Hematopoietic multipotent progenitor cell treated with erythropoietin and hydrocortisone succinate and interleukin-3 and kit ligand, for 6 days (in vitro differentiated cells): Measurements from ENCODE around the gene MMRN2.
"Not testable (repeated sequence)": the region's sequence is repeated elsewhere in the genome, so short reads cannot be mapped to it uniquely, and the experiment has no call there.

Experiments used
- DNase-seq: peaks from one replicate; pipeline ENCODE4 v3.0.0-alpha.2; 2015

Gene MMRN2

GRCh38 chr10:86938260-86938659 is 19.2 kb downstream of the MMRN2 start:
- no peak for DNase-seq

GRCh38 chr10:86937502-86938154 is 19.8 kb downstream of the MMRN2 start:
- no peak for DNase-seq

- no peak for DNase-seq
Observed at GRCh38 chr10:86936661-86937501, 20.5 kb downstream of the MMRN2 start.

GRCh38 chr10:86934162-86934711 is 23.2 kb downstream of the MMRN2 start:
- not testable (repeated sequence) for DNase-seq

GRCh38 chr10:86932674-86933073 is 24.7 kb downstream of the MMRN2 start:
- DNase-seq, result no peak

DNA sequence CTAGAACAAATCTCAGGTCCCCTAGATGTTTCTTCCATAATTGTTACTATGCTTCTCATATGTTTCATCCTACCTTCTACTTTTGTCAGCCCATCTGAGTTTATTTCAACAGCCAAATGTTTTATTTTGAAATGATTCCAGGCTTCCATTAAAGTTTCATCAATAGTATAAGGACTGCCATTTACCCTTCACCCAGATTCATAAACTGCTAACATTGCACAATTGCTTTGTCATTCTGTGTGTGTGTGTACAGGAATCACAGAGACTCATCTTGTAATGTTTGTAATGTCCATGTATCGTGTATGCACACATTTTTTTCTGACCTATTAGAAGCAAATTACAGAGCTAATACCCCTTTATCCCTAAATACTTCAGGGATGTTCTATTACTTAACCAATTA is 25.5 kb downstream of the MMRN2 start:
- no peak for DNase-seq

GRCh38 chr10:86929468-86930380 is 27.7 kb downstream of the MMRN2 start:
- DNase-seq, result no peak

- no peak for DNase-seq
Observed at GRCh38 chr10:86922553-86922961, 34.9 kb downstream of the MMRN2 start.

DNA sequence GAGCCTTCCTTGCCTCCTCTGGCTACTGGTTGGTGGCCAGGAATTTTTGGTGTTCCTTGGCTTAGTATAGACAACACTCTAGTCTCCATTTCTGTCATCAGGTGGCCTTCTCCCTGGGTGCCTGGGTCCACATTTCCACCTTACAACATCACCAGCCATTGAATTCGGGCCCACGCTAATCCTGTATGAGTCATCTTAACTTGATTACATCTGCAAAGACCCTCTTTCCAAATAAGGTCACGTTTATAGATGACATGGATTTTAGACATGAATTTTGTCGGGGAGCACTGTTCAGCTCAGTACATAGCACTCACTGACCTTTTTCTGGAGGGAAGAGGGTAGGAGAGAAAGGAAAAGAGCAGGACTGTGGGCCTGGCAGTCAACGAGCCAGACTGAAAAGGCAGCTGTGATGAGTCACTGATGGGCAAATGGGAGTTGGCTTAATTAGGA is 39.4 kb downstream of the MMRN2 start:
- no peak for DNase-seq

DNA sequence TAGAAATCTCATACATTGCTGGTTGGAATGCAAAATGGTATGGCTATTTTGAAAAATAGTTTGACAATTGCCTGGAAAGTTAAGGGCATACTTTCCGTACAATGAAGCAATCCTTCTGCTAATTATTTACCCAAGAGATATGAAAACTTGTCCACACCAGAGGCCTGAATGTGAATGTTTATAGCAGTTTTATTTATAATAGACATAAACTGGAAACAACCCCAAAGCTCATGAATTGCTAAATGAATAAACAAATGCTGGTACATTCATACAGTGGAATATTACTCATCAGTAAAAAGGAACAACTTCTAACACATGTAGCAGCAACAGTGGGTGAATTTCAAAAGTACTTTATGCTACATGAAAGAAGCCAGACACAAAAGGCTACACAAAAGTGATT is 42.7 kb downstream of the MMRN2 start:
- DNase-seq, result no peak

- DNase-seq, result no peak
Observed at GRCh38 chr10:86905429-86905828, 52.0 kb downstream of the MMRN2 start.

GRCh38 chr10:86904600-86904999 is 52.8 kb downstream of the MMRN2 start:
- no peak for DNase-seq

DNA sequence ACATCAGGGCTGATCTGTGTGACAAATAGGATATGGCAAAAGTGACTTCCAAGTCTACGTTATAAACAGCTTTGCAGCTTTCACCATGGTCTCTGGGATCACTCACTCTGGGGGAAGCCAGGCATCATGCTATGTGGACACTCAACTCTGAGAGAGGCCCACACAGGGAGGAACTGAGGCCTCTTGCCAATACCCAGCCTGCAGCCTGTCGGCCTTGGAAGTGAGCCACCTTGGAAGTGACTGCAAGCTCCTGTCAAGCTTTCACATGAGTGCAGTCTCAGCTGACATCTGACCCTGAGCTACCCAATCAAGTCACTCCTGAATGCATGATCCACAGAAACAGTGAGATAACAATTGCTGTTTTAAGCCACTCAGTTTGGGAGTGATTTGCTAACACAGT is 56.5 kb downstream of the MMRN2 start:
- peak; percentile 2 for DNase-seq

DNA sequence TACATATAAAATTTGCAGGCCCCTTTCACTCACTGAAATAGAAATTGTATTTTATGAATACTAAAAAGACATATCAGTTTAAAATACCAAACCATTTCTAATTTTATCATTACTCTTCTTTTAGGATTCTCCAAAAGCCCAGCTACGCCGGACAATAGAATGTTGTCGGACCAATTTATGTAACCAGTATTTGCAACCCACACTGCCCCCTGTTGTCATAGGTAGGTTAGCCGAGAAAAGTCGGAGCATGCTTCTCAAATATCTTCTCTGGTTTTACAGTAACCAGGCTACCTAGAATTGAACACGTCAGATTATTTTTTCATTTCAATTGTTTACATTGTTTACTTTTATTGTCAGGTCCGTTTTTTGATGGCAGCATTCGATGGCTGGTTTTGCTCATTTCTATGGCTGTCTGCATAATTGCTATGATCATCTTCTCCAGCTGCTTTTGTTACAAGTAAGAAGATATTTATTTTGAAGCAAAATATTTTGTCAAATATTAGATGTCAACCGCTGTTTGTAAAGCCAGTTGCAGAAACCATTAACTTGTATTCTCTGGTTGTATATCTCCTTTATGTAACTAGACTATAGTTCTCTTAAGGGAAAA is 57.6 kb downstream of the MMRN2 start:
- peak; percentile 76 for DNase-seq

DNA sequence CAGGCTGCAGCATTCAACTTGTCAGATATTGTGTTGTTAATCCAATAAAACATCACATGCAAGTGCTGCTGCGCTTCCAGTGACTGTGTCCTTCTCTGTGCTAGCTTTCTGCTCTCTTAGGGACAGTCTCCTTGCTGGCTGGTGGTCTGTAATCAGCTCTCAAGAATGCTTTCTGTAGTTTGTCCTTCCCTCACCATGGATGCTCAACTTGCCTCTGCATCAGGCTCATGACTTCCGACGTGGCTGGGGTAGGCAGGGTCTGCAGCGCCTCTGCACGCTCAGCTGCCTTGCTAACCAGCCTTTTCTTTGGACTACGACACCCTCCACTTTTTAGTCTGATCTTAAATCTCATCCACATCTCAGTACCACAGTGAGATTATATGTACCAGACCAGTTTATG is 58.3 kb downstream of the MMRN2 start:
- DNase-seq, result no peak

- no peak for DNase-seq
Observed at GRCh38 chr10:86898511-86898910, 58.9 kb downstream of the MMRN2 start.

DNA sequence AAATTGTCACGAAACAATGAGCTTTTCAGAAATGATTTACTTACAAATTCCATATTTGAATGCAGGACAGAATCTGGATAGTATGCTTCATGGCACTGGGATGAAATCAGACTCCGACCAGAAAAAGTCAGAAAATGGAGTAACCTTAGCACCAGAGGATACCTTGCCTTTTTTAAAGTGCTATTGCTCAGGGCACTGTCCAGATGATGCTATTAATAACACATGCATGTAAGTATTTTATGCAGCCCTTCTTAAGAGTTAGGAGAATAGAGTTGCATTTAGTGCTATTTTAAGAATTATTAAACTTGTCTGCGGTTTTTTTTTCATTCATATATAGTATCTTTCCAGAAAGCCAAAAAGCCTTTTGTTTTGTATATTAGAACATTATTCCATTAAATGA is 67.4 kb downstream of the MMRN2 start:
- no peak for DNase-seq

DNA sequence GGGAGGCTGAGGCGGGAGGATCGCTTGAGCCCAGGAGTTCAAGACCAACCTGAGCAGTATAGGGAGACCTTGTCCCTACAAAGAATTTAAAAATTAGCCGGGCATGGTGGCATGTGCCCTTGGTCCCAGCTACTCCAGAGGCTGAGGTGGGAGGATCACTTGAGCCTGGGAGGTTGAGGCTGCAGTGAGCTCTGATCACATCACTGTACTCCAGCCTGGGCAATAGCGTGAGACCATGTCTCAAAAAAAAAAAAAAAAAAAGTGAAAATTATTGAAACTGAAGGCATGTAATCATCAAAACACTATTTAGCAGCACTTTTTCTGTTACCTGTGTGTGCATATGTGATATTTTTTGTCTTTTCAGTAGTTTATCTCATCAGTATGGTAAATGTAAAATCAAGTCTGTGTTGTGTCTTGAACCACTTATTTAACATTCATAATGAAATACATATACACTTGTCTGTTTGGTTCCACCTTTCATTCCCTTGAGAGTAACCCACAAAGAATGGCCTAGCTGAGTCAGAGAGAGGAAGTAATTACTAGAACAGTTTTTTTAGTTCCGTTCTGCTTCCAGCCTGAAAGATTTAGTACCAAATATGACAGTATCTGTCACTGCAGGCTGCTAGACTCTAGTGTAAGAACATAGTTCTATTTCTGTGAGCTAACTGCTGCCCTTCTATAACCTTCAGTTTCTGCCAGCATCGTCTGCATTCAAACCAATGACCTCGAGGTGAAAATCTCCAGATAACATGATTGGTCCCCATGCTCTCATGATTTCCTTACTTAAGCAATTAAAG is 68.6 kb downstream of the MMRN2 start:
- DNase-seq, result peak; percentile 48
